Glutamatergic neuron (in vitro differentiated cells): Measurements from ENCODE around the gene HPRT1. TPM values are rescaled to one million over a fixed set of nuclear protein-coding genes. Genes with fewer than 3 reads are reported as not detected.

Experiments
- DNase-seq: peaks from one replicate; pipeline ENCODE4 v3.0.0; 2022
- H3K27ac Mint-ChIP-seq: one replicate; pipeline ENCODE4 v1.8.0; 2020; ENCODE audit warnings: mild to moderate bottlenecking, mixed read lengths, inconsistent platforms; ENCODE audit not compliant: unreplicated experiment
- H3K27me3 Mint-ChIP-seq: one replicate; pipeline ENCODE4 v1.8.0; 2020; ENCODE audit warnings: mild to moderate bottlenecking, moderate library complexity, mixed read lengths, inconsistent platforms; ENCODE audit not compliant: unreplicated experiment
- H3K36me3 Mint-ChIP-seq: one replicate; pipeline ENCODE4 v1.8.0; 2020; ENCODE audit warnings: mild to moderate bottlenecking, mixed read lengths, inconsistent platforms; ENCODE audit not compliant: unreplicated experiment
- H3K4me1 Mint-ChIP-seq: one replicate; pipeline ENCODE4 v1.8.0; 2020; ENCODE audit warnings: mild to moderate bottlenecking, low read depth, mixed read lengths, inconsistent platforms; ENCODE audit not compliant: unreplicated experiment
- H3K4me3 Mint-ChIP-seq: one replicate; pipeline ENCODE4 v1.8.0; 2020; ENCODE audit warnings: mild to moderate bottlenecking, mixed read lengths, inconsistent platforms; ENCODE audit not compliant: unreplicated experiment
- H3K9me3 Mint-ChIP-seq: one replicate; pipeline ENCODE4 v1.8.0; 2020; ENCODE audit warnings: mild to moderate bottlenecking, moderate library complexity, mixed read lengths, inconsistent platforms; ENCODE audit not compliant: unreplicated experiment
- CTCF ChIP-seq: fragments of 200-600 bp; sonication (generic); IDR thresholded peaks from one replicate; pipeline ENCODE4 v1.5.0; 2021; ENCODE audit not compliant: partially characterized antibody, unreplicated experiment
- total RNA-seq: library from RNA; stranded (reverse); fragmentation: NEBNext Ultra II Directional; extraction: Animal tissue kit (Norgen Biotek cat#: 25700); gene quantifications from one replicate; pipeline ENCODE4 v1.2.1, GENCODE V29; 2021; ENCODE audit not compliant: unreplicated experiment

The HPRT1 gene
- total RNA-seq, 1 donor from 2014 or later, result 12.1 TPM

GRCh38 chrX:134423606-134424005, 36.4 kb upstream of the HPRT1 start:
- Mint-ChIP-seq H3K9me3 (no peaks in the 10 kb centered on the region), H3K36me3 (no peaks in the 10 kb centered on the region), H3K4me3 (no peak overlapping the region), H3K27ac (no peak overlapping the region), H3K4me1 (no peaks in the 10 kb centered on the region), H3K27me3 (peaks cover 1% of the 10 kb centered on the region)
- DNase-seq, result no peak
- no peak for TF ChIP-seq CTCF

- DNase-seq, result no peak
- Mint-ChIP-seq H3K4me3 (no peak overlapping the region), H3K9me3 (no peaks in the 10 kb centered on the region), H3K27me3 (peaks cover 1% of the 10 kb centered on the region), H3K4me1 (no peaks in the 10 kb centered on the region), H3K27ac (no peak overlapping the region), H3K36me3 (no peaks in the 10 kb centered on the region)
- TF ChIP-seq CTCF, result no peak
Measured at GRCh38 chrX:134426281-134426680, 33.7 kb upstream of the HPRT1 start.

GRCh38 chrX:134431894-134432293, 28.1 kb upstream of the HPRT1 start:
- Mint-ChIP-seq H3K4me3 (no peak overlapping the region), H3K9me3 (no peaks in the 10 kb centered on the region), H3K27ac (no peak overlapping the region), H3K27me3 (peaks cover 1% of the 10 kb centered on the region), H3K4me1 (no peaks in the 10 kb centered on the region), H3K36me3 (no peaks in the 10 kb centered on the region)
- TF ChIP-seq CTCF, result no peak
- no peak for DNase-seq

GRCh38 chrX:134435894-134436293, 24.1 kb upstream of the HPRT1 start:
- Mint-ChIP-seq H3K9me3 (no peaks in the 10 kb centered on the region), H3K4me3 (no peak overlapping the region), H3K4me1 (no peaks in the 10 kb centered on the region), H3K36me3 (no peaks in the 10 kb centered on the region), H3K27ac (no peak overlapping the region), H3K27me3 (no peaks in the 10 kb centered on the region)
- no peak for DNase-seq
- TF ChIP-seq CTCF, result no peak

- no peak overlapping the region for H3K4me3 Mint-ChIP-seq
- H3K9me3 Mint-ChIP-seq, result no peaks in the 10 kb centered on the region
- TF ChIP-seq CTCF, result no peak
- no peak for DNase-seq
- H3K4me1 Mint-ChIP-seq, result peaks cover 2% of the 10 kb centered on the region
- H3K27me3 Mint-ChIP-seq, result peaks cover 3% of the 10 kb centered on the region
- no peaks in the 10 kb centered on the region for H3K36me3 Mint-ChIP-seq
- no peak overlapping the region for H3K27ac Mint-ChIP-seq
Measured at GRCh38 chrX:134443020-134443419, 16.9 kb upstream of the HPRT1 start.
